Right atrium auricular region (tissue), 2 donors: ENCODE results near the gene COL15A1. TPM values are rescaled to one million over a fixed set of nuclear protein-coding genes. Genes with fewer than 3 reads are reported as not detected.

Experiments used
- DNase-seq: peaks from one replicate; pipeline ENCODE4 v3.0.0-alpha.2; 2019; ENCODE audit warnings: low spot score
- H3K27ac ChIP-seq, 2 donors: fragments of 200-600 bp; sonication (generic); 1 replicate in 1 of 2; 2 replicates in 1 of 2; pipeline ENCODE4 v1.5.1; 2016 to 2019
- H3K27me3 ChIP-seq, 2 donors: fragments of 200-600 bp; sonication (generic); one replicate each; pipeline versions ENCODE4 v1.5.1 to v1.6.0; 2017 to 2019
- H3K36me3 ChIP-seq: fragments of 200-600 bp; sonication (generic); one replicate; pipeline ENCODE4 v1.5.1; 2016
- H3K4me1 ChIP-seq, 2 donors: fragments of 200-600 bp; sonication (generic); one replicate each; pipeline versions ENCODE4 v1.5.1 to v1.6.0; 2017 to 2019
- H3K4me3 ChIP-seq, 2 donors: fragments of 200-600 bp; sonication (generic); 1 replicate in 1 of 2; 2 replicates in 1 of 2; pipeline ENCODE4 v1.5.1; 2017 to 2019; ENCODE audit warnings: mild to moderate bottlenecking in 1 of 2, moderate library complexity in 1 of 2
- H3K9me3 ChIP-seq, 2 donors: fragments of 200-600 bp; sonication (generic); one replicate each; pipeline ENCODE4 v1.5.1; 2019
- CTCF ChIP-seq, 2 donors: fragments of 200-600 bp; sonication (generic); IDR thresholded peaks; one replicate each; pipeline ENCODE4 v1.5.1; 2019; ENCODE audit warnings: antibody characterized with exemption in 2 of 2
- total RNA-seq, 2 donors: library from RNA; depleted of rRNA; stranded (reverse); fragments of >200 nt; gene quantifications; one replicate each; pipeline ENCODE4 v1.1.0, GENCODE V29; 2016

The COL15A1 gene
- total RNA-seq, 2 donors from 2014 or later, result 22.4 to 38.2 TPM

GRCh38 chr9:99013550-99013949 is 69.8 kb downstream of the COL15A1 start:
- H3K4me3 ChIP-seq, result no peak overlapping the region
- H3K27me3 ChIP-seq, result no peaks in the 10 kb centered on the region
- no peaks in the 10 kb centered on the region for H3K9me3 ChIP-seq
- H3K27ac ChIP-seq, result no peak overlapping the region
- peaks cover 19% of the 10 kb centered on the region for H3K36me3 ChIP-seq
- no peak for TF ChIP-seq CTCF (IDR thresholded peaks at IDR 0.05)
- DNase-seq, result no peak
- H3K4me1 ChIP-seq, result no peaks in the 10 kb centered on the region

GRCh38 chr9:99015448-99015847 is 71.7 kb downstream of the COL15A1 start:
- H3K4me3 ChIP-seq, result no peak overlapping the region
- H3K36me3 ChIP-seq, result peaks cover 19% of the 10 kb centered on the region
- H3K27me3 ChIP-seq, result no peaks in the 10 kb centered on the region
- no peaks in the 10 kb centered on the region for H3K9me3 ChIP-seq
- TF ChIP-seq CTCF (IDR thresholded peaks at IDR 0.05), result no peak
- peak; percentile 53 for DNase-seq
- no peak overlapping the region for H3K27ac ChIP-seq
- peaks cover 0 to 5% of the 10 kb centered on the region in 2 donors for H3K4me1 ChIP-seq

GRCh38 chr9:99015890-99016289 is 72.2 kb downstream of the COL15A1 start:
- DNase-seq, result peak; percentile 34
- no peak for TF ChIP-seq CTCF (IDR thresholded peaks at IDR 0.05)
- Histone ChIP-seq H3K27me3 (no peaks in the 10 kb centered on the region), H3K4me1 (peaks cover 0 to 9% of the 10 kb centered on the region in 2 donors), H3K4me3 (no peak overlapping the region), H3K36me3 (peaks cover 19% of the 10 kb centered on the region), H3K27ac (no peak overlapping the region), H3K9me3 (no peaks in the 10 kb centered on the region)

- DNase-seq, result peak; percentile 38
- H3K4me3 ChIP-seq, result no peak overlapping the region
- H3K27ac ChIP-seq, result no peak overlapping the region
- H3K27me3 ChIP-seq, result no peaks in the 10 kb centered on the region
- peaks cover 0 to 11% of the 10 kb centered on the region in 2 donors for H3K4me1 ChIP-seq
- TF ChIP-seq CTCF (IDR thresholded peaks at IDR 0.05), result no peak
- no peaks in the 10 kb centered on the region for H3K9me3 ChIP-seq
- peaks cover 17% of the 10 kb centered on the region for H3K36me3 ChIP-seq
These were observed 73.1 kb downstream of the COL15A1 start for GRCh38 chr9:99016681-99017387.

- peak overlapping the region; percentile 65 to 81 for H3K27ac ChIP-seq
- no peaks in the 10 kb centered on the region for H3K9me3 ChIP-seq
- no peak for TF ChIP-seq CTCF (IDR thresholded peaks at IDR 0.05)
- DNase-seq, result no peak
- peaks cover 0 to 15% of the 10 kb centered on the region in 2 donors for H3K4me1 ChIP-seq
- H3K4me3 ChIP-seq, result no peak overlapping the region
- H3K36me3 ChIP-seq, result peaks cover 15% of the 10 kb centered on the region
- H3K27me3 ChIP-seq, result no peaks in the 10 kb centered on the region
These were observed 74.9 kb downstream of the COL15A1 start for GRCh38 chr9:99018653-99019052.
